Measurements from ENCODE around the gene C4A. TPM values are rescaled to one million over a fixed set of nuclear protein-coding genes. Genes with fewer than 3 reads are reported as not detected.
A peak's percentile ranks its signal among the peaks of the same experiment; 100 is the strongest.

The C4A gene
- total RNA-seq, 4 donors from 2014 or later: 50.4 to 111 (median 81.5) TPM

GRCh38 chr6:31947070-31947675 lies 34.7 kb upstream of the C4A start:
- Histone ChIP-seq H3K4me1 (peaks cover 0 to 25% (median 10%) of the 10 kb centered on the region in 3 donors), H3K36me3 (peaks cover 0 to 16% of the 10 kb centered on the region in 2 donors), H3K9me3 (no peaks in the 10 kb centered on the region), H3K27ac (no peak overlapping the region), H3K27me3 (no peaks in the 10 kb centered on the region), H3K4me3 (no peak overlapping the region)
- 72% methylated on average over 10 of the region's 24 CpGs; no CpG with 5 or more reads in 1 of the 2 donors for WGBS, 2 donors (ENCODE audit: low coverage in 1 of 2)
- TF ChIP-seq POLR2AphosphoS5 (IDR thresholded peaks at IDR 0.05) (no peak), CTCF (IDR thresholded peaks at IDR 0.05) (no peak), POLR2A (IDR thresholded peaks at IDR 0.05) (no peak), EP300 (IDR thresholded peaks at IDR 0.05) (no peak)
- no peak for ATAC-seq

GRCh38 chr6:31947864-31948263 lies 34.0 kb upstream of the C4A start:
- 77 to 85% methylated on average over 4 of the region's 4 CpGs for WGBS, 2 donors (ENCODE audit: low coverage in 1 of 2)
- no peak for ATAC-seq
- no peak overlapping the region for H3K4me3 ChIP-seq
- peaks cover 0 to 23% of the 10 kb centered on the region in 2 donors for H3K36me3 ChIP-seq
- no peaks in the 10 kb centered on the region for H3K27me3 ChIP-seq
- H3K9me3 ChIP-seq: no peaks in the 10 kb centered on the region
- peaks cover 0 to 32% (median 10%) of the 10 kb centered on the region in 3 donors for H3K4me1 ChIP-seq
- TF ChIP-seq POLR2A (IDR thresholded peaks at IDR 0.05): no peak
- TF ChIP-seq POLR2AphosphoS5 (IDR thresholded peaks at IDR 0.05): no peak
- TF ChIP-seq CTCF (IDR thresholded peaks at IDR 0.05): no peak
- TF ChIP-seq EP300 (IDR thresholded peaks at IDR 0.05): no peak
- peak overlapping the region in 1 of 4 donors; percentile 1 for H3K27ac ChIP-seq

- H3K9me3 ChIP-seq: no peaks in the 10 kb centered on the region
- TF ChIP-seq POLR2AphosphoS5 (IDR thresholded peaks at IDR 0.05) (no peak), EP300 (IDR thresholded peaks at IDR 0.05) (no peak), POLR2A (IDR thresholded peaks at IDR 0.05) (no peak), CTCF (IDR thresholded peaks at IDR 0.05) (no peak)
- peaks cover 0 to 28% of the 10 kb centered on the region in 2 donors for H3K36me3 ChIP-seq
- 59 to 63% methylated on average over 3 to 4 of the region's 5 CpGs for WGBS, 2 donors (ENCODE audit: low coverage in 1 of 2)
- H3K4me3 ChIP-seq: no peak overlapping the region
- peaks cover 0 to 33% (median 10%) of the 10 kb centered on the region in 3 donors for H3K4me1 ChIP-seq
- H3K27me3 ChIP-seq: no peaks in the 10 kb centered on the region
- H3K27ac ChIP-seq: peak overlapping the region in 2 of 4 donors; percentile 1 to 7
- ATAC-seq: no peak
Measured at GRCh38 chr6:31948306-31948705, 33.6 kb upstream of the C4A start.

GRCh38 chr6:31948753-31949413 lies 33.0 kb upstream of the C4A start:
- ATAC-seq: no peak
- Histone ChIP-seq H3K4me1 (peaks cover 0 to 33% (median 10%) of the 10 kb centered on the region in 3 donors), H3K4me3 (no peak overlapping the region), H3K36me3 (peaks cover 0 to 34% of the 10 kb centered on the region in 2 donors), H3K9me3 (no peaks in the 10 kb centered on the region), H3K27ac (peak overlapping the region in 2 of 4 donors; percentile 1 to 7), H3K27me3 (no peaks in the 10 kb centered on the region)
- 75 to 92% methylated on average over 4 to 6 of the region's 6 CpGs for WGBS, 2 donors (ENCODE audit: low coverage in 1 of 2)
- no peak for TF ChIP-seq CTCF (IDR thresholded peaks at IDR 0.05)
- TF ChIP-seq EP300 (IDR thresholded peaks at IDR 0.05): no peak
- no peak for TF ChIP-seq POLR2AphosphoS5 (IDR thresholded peaks at IDR 0.05)
- no peak for TF ChIP-seq POLR2A (IDR thresholded peaks at IDR 0.05)

All from gastroesophageal sphincter (tissue), 4 donors.